Transverse colon (tissue), 4 donors: Measurements from ENCODE around the gene ANO5. TPM values are rescaled to one million over a fixed set of nuclear protein-coding genes. Genes with fewer than 3 reads are reported as not detected.
"Not testable (repeated sequence)": the region's sequence is repeated elsewhere in the genome, so short reads cannot be mapped to it uniquely, and the experiment has no call there.

Experiments used
- DNase-seq: peaks from one replicate; pipeline ENCODE4 v3.0.0-alpha.2; 2019
- H3K27ac ChIP-seq, 4 donors: fragments of 200-600 bp; sonication (generic); 2 replicates each; pipeline ENCODE4 v1.5.1; 2016 to 2018; ENCODE audit warnings: inconsistent platforms in 4 of 4
- H3K27me3 ChIP-seq: fragments of 200-600 bp; sonication (generic); 2 replicates; pipeline ENCODE4 v1.5.1; 2017; ENCODE audit warnings: inconsistent platforms
- H3K36me3 ChIP-seq, 4 donors: fragments of 200-600 bp; sonication (generic); 2 replicates each; pipeline ENCODE4 v1.5.1; 2017 to 2019; ENCODE audit warnings: inconsistent platforms in 4 of 4
- H3K4me1 ChIP-seq, 4 donors: fragments of 200-600 bp; sonication (generic); 2 replicates each; pipeline ENCODE4 v1.5.1; 2017 to 2020; ENCODE audit warnings: inconsistent platforms in 4 of 4
- H3K4me3 ChIP-seq, 4 donors: fragments of 200-600 bp; sonication (generic); 1 replicate in 1 of 4; 2 replicates in 3 of 4; pipeline versions ENCODE4 v1.5.1 to v1.6.1; 2017 to 2019; ENCODE audit warnings: inconsistent platforms in 4 of 4
- H3K9me3 ChIP-seq, 2 donors: fragments of 200-600 bp; sonication (generic); 2 replicates each; pipeline ENCODE4 v1.5.1; 2017 to 2019; ENCODE audit warnings: inconsistent platforms in 2 of 2
- CTCF ChIP-seq, 5 experiments: fragments of 200-600 bp in 3 of 5; fragments of 450-650 bp in 2 of 5; sonication (generic) in 3 of 5; IDR thresholded peaks; 1 replicate in 2 of 5; 2 replicates in 3 of 5; pipeline ENCODE4 v1.5.1; 2016 to 2017; ENCODE audit warnings: antibody characterized with exemption in 5 of 5, inconsistent platforms in 3 of 5, mild to moderate bottlenecking in 2 of 5, moderate library complexity in 1 of 5
- EP300 ChIP-seq: sonication (generic); formaldehyde crosslinking; IDR thresholded peaks from one replicate; pipeline ENCODE4 v1.6.1; 2017; ENCODE audit warnings: antibody characterized with exemption, low read depth
- POLR2A ChIP-seq: fragments of 450-650 bp; IDR thresholded peaks from one replicate; pipeline ENCODE4 v1.6.1; 2016; ENCODE audit warnings: antibody characterized with exemption, mild to moderate bottlenecking, moderate library complexity
- POLR2AphosphoS5 ChIP-seq, 3 donors: sonication (generic); formaldehyde crosslinking; IDR thresholded peaks; one replicate each; pipeline ENCODE4 v1.6.1; 2016; ENCODE audit warnings: antibody characterized with exemption in 3 of 3
- WGBS, 2 donors: methylation state at CpG; one replicate each; pipeline ENCODE4 v1.1.5; 2018; ENCODE audit warnings: low coverage in 1 of 2; 5-methylcytosine and 5-hydroxymethylcytosine counted together
- in situ Hi-C, 4 donors: fragments of 200-750 bp; cut with MboI; loops; one replicate each; pipeline versions ENCODE4 v1.15.0 to v1.15.1; 2017; ENCODE audit warnings: low sequenced_read_pairs in 3 of 4, low pct_ligation_motif_present in 1 of 4, low pct_unique_long_range_greater_than_20kb in 1 of 4
- intact Hi-C: fragments of 100-400 bp; cut with DNase I; formaldehyde crosslinking; loops from one replicate; pipeline ENCODE4 v1.15.1; 2023; ENCODE audit warnings: low total_unique reads
- total RNA-seq, 4 donors: library from RNA; depleted of rRNA; stranded (reverse); fragments of >200 nt; gene quantifications; one replicate each; pipeline ENCODE4 v1.1.0, GENCODE V29; 2016

The ANO5 gene
- total RNA-seq, 4 donors from 2014 or later, result 2.0 to 15.2 (median 7.5) TPM

- WGBS, 2 donors, result 85% methylated on average over 2 of the region's 2 CpGs; no CpG with 5 or more reads in 1 of the 2 donors
- in situ Hi-C loops, result no loop called here
- intact Hi-C loops, result no loop called here
- H3K27me3 ChIP-seq, result no peaks in the 10 kb centered on the region
- TF ChIP-seq EP300 (no peak), POLR2AphosphoS5 (IDR thresholded peaks at IDR 0.05) (no peak), CTCF (IDR thresholded peaks at IDR 0.05) (no peak), POLR2A (no peak)
- H3K4me3 ChIP-seq, result no peak overlapping the region
- H3K4me1 ChIP-seq, result no peaks in the 10 kb centered on the region
- DNase-seq, result no peak
- peaks cover 0 to 4% (median 0%) of the 10 kb centered on the region in 4 donors for H3K36me3 ChIP-seq
- H3K27ac ChIP-seq, result no peak overlapping the region
- H3K9me3 ChIP-seq, result no peaks in the 10 kb centered on the region
These were observed 70.7 kb downstream of the ANO5 start for GRCh38 chr11:22263613-22264012.

- in situ Hi-C loops, H3K27ac ChIP-seq, H3K4me1 ChIP-seq, H3K9me3 ChIP-seq, DNase-seq, intact Hi-C loops, H3K36me3 ChIP-seq, H3K27me3 ChIP-seq, H3K4me3 ChIP-seq: not testable (repeated sequence)
- WGBS, 2 donors, result 74 to 100% methylated on average over 1 of the region's 1 CpG
These were observed 76.2 kb downstream of the ANO5 start for GRCh38 chr11:22268983-22269624.

- in situ Hi-C loops, result no loop called here
- intact Hi-C loops, result no loop called here
These were observed 80.9 kb downstream of the ANO5 start for GRCh38 chr11:22273781-22274180.

GRCh38 chr11:22275600-22275999 lies 82.7 kb downstream of the ANO5 start:
- no peaks in the 10 kb centered on the region for H3K27me3 ChIP-seq
- intact Hi-C loops (no loop called here), in situ Hi-C loops (no loop called here)
- H3K27ac ChIP-seq, result no peak overlapping the region
- H3K36me3 ChIP-seq, result no peaks in the 10 kb centered on the region
- no peaks in the 10 kb centered on the region for H3K9me3 ChIP-seq
- H3K4me3 ChIP-seq, result no peak overlapping the region
- no peaks in the 10 kb centered on the region for H3K4me1 ChIP-seq
- TF ChIP-seq CTCF (IDR thresholded peaks at IDR 0.05), result no peak
- no peak for TF ChIP-seq POLR2AphosphoS5 (IDR thresholded peaks at IDR 0.05)
- no peak for TF ChIP-seq POLR2A
- TF ChIP-seq EP300, result no peak
- no peak for DNase-seq

More at GRCh38 chr11:22273781-22274180, 80.9 kb downstream of the ANO5 start:
- H3K36me3 ChIP-seq, result no peaks in the 10 kb centered on the region
- H3K27me3 ChIP-seq, result no peaks in the 10 kb centered on the region
- H3K27ac ChIP-seq, result no peak overlapping the region
- no peak for DNase-seq
- no peaks in the 10 kb centered on the region for H3K4me1 ChIP-seq
- no peaks in the 10 kb centered on the region for H3K9me3 ChIP-seq
- 98 to 100% methylated on average over 1 of the region's 1 CpG for WGBS, 2 donors
- TF ChIP-seq CTCF (IDR thresholded peaks at IDR 0.05) (no peak), POLR2A (no peak), EP300 (no peak), POLR2AphosphoS5 (IDR thresholded peaks at IDR 0.05) (no peak)
- no peak overlapping the region for H3K4me3 ChIP-seq

GRCh38 chr11:22276535-22276934 lies 83.7 kb downstream of the ANO5 start:
- intact Hi-C loops (no loop called here), in situ Hi-C loops (no loop called here)
- Histone ChIP-seq H3K27ac (no peak overlapping the region), H3K36me3 (no peaks in the 10 kb centered on the region), H3K4me1 (no peaks in the 10 kb centered on the region), H3K4me3 (no peak overlapping the region), H3K27me3 (no peaks in the 10 kb centered on the region), H3K9me3 (no peaks in the 10 kb centered on the region)
- TF ChIP-seq POLR2AphosphoS5 (IDR thresholded peaks at IDR 0.05), result no peak
- no peak for TF ChIP-seq CTCF (IDR thresholded peaks at IDR 0.05)
- TF ChIP-seq EP300, result no peak
- TF ChIP-seq POLR2A, result no peak
- no peak for DNase-seq
- 50 to 70% methylated on average over 4 of the region's 4 CpGs for WGBS, 2 donors

GRCh38 chr11:22284991-22285390 lies 92.1 kb downstream of the ANO5 start:
- H3K9me3 ChIP-seq, H3K36me3 ChIP-seq, intact Hi-C loops, H3K4me1 ChIP-seq, H3K4me3 ChIP-seq, DNase-seq, in situ Hi-C loops, H3K27me3 ChIP-seq, H3K27ac ChIP-seq: not testable (repeated sequence)
- WGBS, 2 donors, result 92% methylated on average over 17 of the region's 17 CpGs; no CpG with 5 or more reads in 1 of the 2 donors
